Activated naive CD8-positive, alpha-beta T cell treated with anti-CD3 and anti-CD28 coated beads, Interleukin-2, amount 50 U/mL, for 24 hours (primary cell): ENCODE data around the gene GOLM1.

ENCODE experiments used
- ATAC-seq: fragments of 150-1000 bp; cut with Tn5 transposase; one replicate; pipeline ENCODE4 v1.10.0; 2021
- DNase-seq: peaks from one replicate; pipeline ENCODE4 v3.0.0; 2021
- H3K27ac Mint-ChIP-seq: one replicate; pipeline ENCODE4 v1.8.0; 2021; ENCODE audit warnings: mild to moderate bottlenecking, mixed read lengths
- H3K27me3 Mint-ChIP-seq: one replicate; pipeline ENCODE4 v1.8.0; 2021; ENCODE audit warnings: mixed read lengths
- H3K36me3 Mint-ChIP-seq: one replicate; pipeline ENCODE4 v1.8.0; 2021; ENCODE audit warnings: low read depth, mixed read lengths
- H3K4me1 Mint-ChIP-seq: one replicate; pipeline ENCODE4 v1.8.0; 2021; ENCODE audit warnings: mixed read lengths
- H3K4me3 Mint-ChIP-seq: one replicate; pipeline ENCODE4 v1.8.0; 2021; ENCODE audit warnings: mild to moderate bottlenecking, moderate library complexity, mixed read lengths
- H3K9me3 Mint-ChIP-seq: one replicate; pipeline ENCODE4 v1.8.0; 2021; ENCODE audit warnings: mixed read lengths

GOLM1 gene

GRCh38 chr9:85995599-85995998 is 103.8 kb downstream of the GOLM1 start:
- H3K27ac Mint-ChIP-seq, result no peak overlapping the region

GRCh38 chr9:85995097-85995496 is 104.3 kb downstream of the GOLM1 start:
- Mint-ChIP-seq H3K4me1 (no peaks in the 10 kb centered on the region), H3K9me3 (no peaks in the 10 kb centered on the region), H3K27ac (no peak overlapping the region), H3K27me3 (no peaks in the 10 kb centered on the region), H3K36me3 (peaks cover 40% of the 10 kb centered on the region), H3K4me3 (no peak overlapping the region)
- no peak for ATAC-seq
- DNase-seq, result no peak

More at GRCh38 chr9:85995599-85995998, 103.8 kb downstream of the GOLM1 start:
- H3K4me3 Mint-ChIP-seq, result no peak overlapping the region
- H3K9me3 Mint-ChIP-seq, result no peaks in the 10 kb centered on the region
- no peak for DNase-seq
- no peaks in the 10 kb centered on the region for H3K4me1 Mint-ChIP-seq
- no peaks in the 10 kb centered on the region for H3K27me3 Mint-ChIP-seq
- no peak for ATAC-seq
- peaks cover 44% of the 10 kb centered on the region for H3K36me3 Mint-ChIP-seq

GRCh38 chr9:85994191-85994590 is 105.2 kb downstream of the GOLM1 start:
- no peaks in the 10 kb centered on the region for H3K4me1 Mint-ChIP-seq
- no peak for DNase-seq
- no peak overlapping the region for H3K4me3 Mint-ChIP-seq
- H3K27me3 Mint-ChIP-seq, result no peaks in the 10 kb centered on the region
- H3K27ac Mint-ChIP-seq, result no peak overlapping the region
- H3K36me3 Mint-ChIP-seq, result peaks cover 44% of the 10 kb centered on the region
- H3K9me3 Mint-ChIP-seq, result no peaks in the 10 kb centered on the region
- ATAC-seq, result no peak

- H3K4me3 Mint-ChIP-seq, result no peak overlapping the region
- H3K36me3 Mint-ChIP-seq, result peaks cover 58% of the 10 kb centered on the region
- no peaks in the 10 kb centered on the region for H3K9me3 Mint-ChIP-seq
- no peak for ATAC-seq
- DNase-seq, result no peak
- no peak overlapping the region for H3K27ac Mint-ChIP-seq
- no peaks in the 10 kb centered on the region for H3K4me1 Mint-ChIP-seq
- H3K27me3 Mint-ChIP-seq, result no peaks in the 10 kb centered on the region
Observed at GRCh38 chr9:85987236-85987635, 112.1 kb downstream of the GOLM1 start.

- Mint-ChIP-seq H3K27me3 (no peaks in the 10 kb centered on the region), H3K27ac (no peak overlapping the region), H3K9me3 (no peaks in the 10 kb centered on the region), H3K4me1 (no peaks in the 10 kb centered on the region), H3K4me3 (no peak overlapping the region), H3K36me3 (peaks cover 74% of the 10 kb centered on the region)
- ATAC-seq (no peak), DNase-seq (no peak)
Observed at GRCh38 chr9:85984457-85984856, 114.9 kb downstream of the GOLM1 start.

GRCh38 chr9:85981369-85981768 is 118.0 kb downstream of the GOLM1 start:
- DNase-seq (no peak), ATAC-seq (no peak)
- Mint-ChIP-seq H3K27ac (no peak overlapping the region), H3K4me3 (no peak overlapping the region), H3K9me3 (no peaks in the 10 kb centered on the region), H3K4me1 (no peaks in the 10 kb centered on the region), H3K27me3 (no peaks in the 10 kb centered on the region), H3K36me3 (peaks cover 78% of the 10 kb centered on the region)

DNA sequence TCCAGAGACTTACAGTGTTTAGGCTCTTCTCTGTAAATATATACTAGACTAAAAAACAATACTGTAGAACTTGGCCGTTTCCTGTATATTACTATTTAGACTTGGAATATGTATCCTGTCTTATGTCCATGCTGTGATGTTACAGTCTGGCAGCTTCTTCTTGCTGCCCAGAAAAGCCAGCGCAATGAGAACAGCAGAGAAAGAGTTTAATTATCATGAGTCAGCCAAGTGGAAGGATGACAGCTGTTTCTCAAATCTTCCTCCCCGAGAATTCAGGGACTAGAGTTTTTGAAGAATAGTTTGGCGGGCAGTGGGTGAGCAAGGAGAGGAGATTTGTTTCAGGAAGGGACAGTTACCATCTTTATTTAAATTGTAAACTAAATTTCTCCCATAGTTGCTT is 120.9 kb downstream of the GOLM1 start:
- ATAC-seq (no peak), DNase-seq (no peak)
- Mint-ChIP-seq H3K4me3 (no peak overlapping the region), H3K36me3 (peaks cover 64% of the 10 kb centered on the region), H3K27ac (no peak overlapping the region), H3K9me3 (no peaks in the 10 kb centered on the region), H3K27me3 (no peaks in the 10 kb centered on the region), H3K4me1 (no peaks in the 10 kb centered on the region)
